GM20431 (cell line): ENCODE data around the gene KLF6.

ENCODE experiments used
- in situ Hi-C: fragments of 300-500 bp; cut with MseI, MboI; formaldehyde crosslinking; loops from one replicate; pipeline ENCODE4 v1.15.0; 2020; ENCODE audit warnings: low sequenced_read_pairs; ENCODE audit not compliant: unreplicated experiment

Gene KLF6

GRCh38 chr10:3760083-3760482 is 24.9 kb downstream of the KLF6 start:
- in situ Hi-C loops: no loop called here

GRCh38 chr10:3759397-3759796 is 25.6 kb downstream of the KLF6 start:
- in situ Hi-C loops: no loop called here

- in situ Hi-C loops: no loop called here
Measured at GRCh38 chr10:3758491-3758970, 26.5 kb downstream of the KLF6 start.

- in situ Hi-C loops: no loop called here
Measured at GRCh38 chr10:3757638-3758490, 27.1 kb downstream of the KLF6 start.

GRCh38 chr10:3757250-3757637 is 27.8 kb downstream of the KLF6 start:
- in situ Hi-C loops: no loop called here

- in situ Hi-C loops: no loop called here
Measured at GRCh38 chr10:3756360-3756740, 28.7 kb downstream of the KLF6 start.

GRCh38 chr10:3755440-3756359 is 29.3 kb downstream of the KLF6 start:
- in situ Hi-C loops: no loop called here

GRCh38 chr10:3754727-3755439 is 30.1 kb downstream of the KLF6 start:
- in situ Hi-C loops: no loop called here

- in situ Hi-C loops: no loop called here
Measured at GRCh38 chr10:3750854-3751253, 34.2 kb downstream of the KLF6 start.

- in situ Hi-C loops: no loop called here
Measured at GRCh38 chr10:3750006-3750816, 34.8 kb downstream of the KLF6 start.

GRCh38 chr10:3749600-3749999 is 35.4 kb downstream of the KLF6 start:
- in situ Hi-C loops: no loop called here

GRCh38 chr10:3749011-3749410 is 36.0 kb downstream of the KLF6 start:
- in situ Hi-C loops: no loop called here

GRCh38 chr10:3748484-3748883 is 36.5 kb downstream of the KLF6 start:
- in situ Hi-C loops: no loop called here

- in situ Hi-C loops: no loop called here
Measured at GRCh38 chr10:3747984-3748383, 37.0 kb downstream of the KLF6 start.

GRCh38 chr10:3747248-3747960 is 37.6 kb downstream of the KLF6 start:
- in situ Hi-C loops: no loop called here

GRCh38 chr10:3746634-3747033 is 38.4 kb downstream of the KLF6 start:
- in situ Hi-C loops: no loop called here

GRCh38 chr10:3745521-3745920 is 39.5 kb downstream of the KLF6 start:
- in situ Hi-C loops: no loop called here

- in situ Hi-C loops: no loop called here
Measured at GRCh38 chr10:3741688-3742461, 43.1 kb downstream of the KLF6 start.
